Measurements from ENCODE around the gene CTNNA1.
"Not testable (repeated sequence)": the region's sequence is repeated elsewhere in the genome, so short reads cannot be mapped to it uniquely, and the experiment has no call there.

CTNNA1 gene

GRCh38 chr5:138900281-138900965 is 147.2 kb downstream of the CTNNA1 start:
- no peak for DNase-seq (ENCODE audit: low spot score)

GRCh38 chr5:138901716-138902115 is 148.5 kb downstream of the CTNNA1 start:
- no peak for DNase-seq (ENCODE audit: low spot score)

DNA sequence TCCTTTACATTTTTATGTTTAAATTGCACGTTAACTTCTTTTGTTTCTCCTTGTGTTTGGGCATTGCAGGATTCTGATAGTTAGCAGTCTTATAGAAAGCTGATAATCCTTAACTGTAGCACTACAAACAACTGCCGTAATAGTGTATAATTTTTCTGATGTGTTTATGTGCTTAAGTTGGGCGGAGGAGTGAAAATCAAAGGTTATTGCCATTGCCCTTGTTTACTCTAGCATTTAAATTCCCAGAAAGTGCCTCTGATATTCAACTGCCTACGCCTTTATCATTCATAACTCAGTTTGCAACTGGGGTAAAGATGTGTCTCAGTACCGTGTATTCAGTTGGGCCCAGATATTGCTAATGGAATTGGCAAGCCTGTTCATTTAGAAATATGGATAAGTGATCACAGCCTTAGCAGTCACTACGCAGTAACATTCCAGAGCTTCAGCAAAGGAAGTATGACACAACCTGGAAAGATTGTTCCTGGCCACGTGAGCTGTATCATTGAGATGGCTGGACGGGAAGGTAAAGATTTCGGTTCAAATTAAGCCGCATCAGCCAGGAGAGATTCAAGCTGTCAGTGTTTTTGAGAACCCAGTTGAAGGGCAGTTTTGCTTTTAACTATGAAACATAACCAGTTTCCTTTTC is 150.0 kb downstream of the CTNNA1 start:
- DNase-seq (ENCODE audit: low spot score) = no peak

DNA sequence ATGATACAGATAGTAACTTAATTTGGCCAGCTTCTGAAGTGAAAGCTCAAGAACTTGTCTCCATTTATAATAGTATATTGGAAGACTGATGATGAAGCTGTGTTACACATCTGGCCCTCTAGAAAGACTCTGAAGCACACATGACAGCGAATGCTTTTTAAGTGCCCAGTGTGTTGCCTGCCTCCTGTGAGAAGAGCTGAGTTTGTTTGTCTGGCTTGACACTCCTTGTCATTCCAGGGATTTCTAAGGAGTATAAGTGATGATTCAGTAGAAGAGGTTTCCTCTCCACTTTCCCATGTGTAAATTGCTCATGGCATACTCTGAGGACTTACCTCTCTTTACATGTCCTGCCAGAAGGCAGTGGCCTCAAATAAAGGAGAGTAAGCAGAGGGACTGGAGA is 152.3 kb downstream of the CTNNA1 start:
- no peak for DNase-seq (ENCODE audit: low spot score)

DNA sequence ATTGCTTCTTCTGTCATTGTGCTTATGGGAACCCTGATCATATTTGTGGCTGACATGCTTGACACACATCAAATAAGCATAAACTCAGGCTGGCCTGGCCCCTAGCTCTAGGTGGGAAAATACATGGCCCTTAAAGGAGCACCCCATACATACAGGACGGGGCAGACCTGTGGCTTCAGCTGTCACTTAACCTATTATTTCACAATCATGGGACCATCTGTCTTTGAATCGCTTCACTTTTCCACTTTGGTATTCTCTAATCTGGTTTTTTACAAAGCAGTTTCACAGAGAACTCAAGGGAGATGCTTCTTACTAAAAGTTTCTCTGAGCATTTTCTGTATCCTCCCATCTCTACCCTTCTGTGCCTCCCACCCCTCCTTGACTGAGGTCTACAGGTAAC is 156.5 kb downstream of the CTNNA1 start:
- DNase-seq (ENCODE audit: low spot score) = no peak

DNA sequence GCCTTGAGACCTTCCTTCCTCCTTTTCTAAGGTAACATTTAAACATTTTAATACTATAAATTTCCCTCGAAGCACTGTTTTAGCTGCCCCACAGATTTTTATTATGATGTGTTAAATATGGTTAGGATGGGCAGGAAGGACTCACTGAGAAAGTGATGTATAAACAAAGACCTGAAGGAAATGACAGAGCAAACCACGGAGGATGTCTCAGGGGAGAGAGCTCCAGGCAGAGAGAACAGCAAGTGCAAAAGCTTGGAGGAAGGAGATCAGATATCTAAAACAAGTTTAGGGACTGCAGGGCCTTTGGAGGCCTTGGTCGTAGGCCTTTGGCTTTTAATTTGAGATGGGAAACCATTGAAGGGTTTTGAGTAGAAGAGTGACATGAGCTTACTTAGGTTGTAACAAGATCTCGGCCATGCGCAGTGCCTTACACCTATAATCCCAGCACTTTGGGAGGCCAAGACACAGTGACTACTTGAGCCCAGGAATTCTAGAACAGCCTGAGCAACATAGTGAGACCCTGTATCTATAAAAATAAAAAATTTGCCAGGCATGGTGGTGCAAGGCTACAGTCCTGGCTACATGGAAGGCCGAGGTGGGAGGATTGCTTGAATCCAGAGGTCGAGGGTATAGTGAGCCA is 157.4 kb downstream of the CTNNA1 start:
- DNase-seq (ENCODE audit: low spot score) = no peak

DNA sequence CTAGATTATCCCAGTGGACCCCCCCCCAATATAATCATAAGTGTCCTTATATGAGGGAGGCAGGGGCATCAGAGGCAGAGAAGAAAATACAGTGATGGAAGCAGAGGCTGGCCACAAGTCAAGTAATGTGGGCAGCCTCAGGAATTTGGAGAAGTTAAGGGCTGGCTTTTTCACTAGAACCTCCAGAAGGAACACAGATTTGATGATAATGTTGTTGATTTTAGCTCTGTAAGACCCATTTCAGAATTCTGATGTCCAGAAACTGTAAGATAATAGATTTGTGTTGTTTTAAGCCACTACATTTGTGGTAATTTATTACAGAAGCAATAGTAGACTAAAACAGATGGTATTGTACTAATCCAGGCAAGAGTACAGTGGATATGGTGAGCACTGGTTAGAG is 158.2 kb downstream of the CTNNA1 start:
- no peak for DNase-seq (ENCODE audit: low spot score)

DNA sequence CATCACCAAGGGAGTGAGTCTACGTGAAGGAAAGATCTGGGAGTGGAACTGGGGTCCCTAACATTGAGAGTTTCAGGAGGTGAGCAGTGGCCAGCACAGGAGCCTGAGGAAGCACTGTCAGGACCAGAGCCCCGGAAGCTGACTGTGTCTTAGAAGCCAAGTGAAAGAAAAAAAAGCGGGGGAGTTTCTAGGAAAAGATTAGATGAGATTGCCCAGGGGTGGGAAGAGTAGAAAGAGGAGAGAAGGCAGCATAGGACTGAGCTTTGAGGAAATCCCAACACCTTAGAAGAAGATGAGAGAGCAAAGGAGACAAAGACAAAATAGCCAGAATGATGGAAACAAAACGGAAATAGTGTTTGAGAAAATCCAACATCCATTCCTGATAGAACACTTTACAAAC is 158.9 kb downstream of the CTNNA1 start:
- no peak for DNase-seq (ENCODE audit: low spot score)

DNA sequence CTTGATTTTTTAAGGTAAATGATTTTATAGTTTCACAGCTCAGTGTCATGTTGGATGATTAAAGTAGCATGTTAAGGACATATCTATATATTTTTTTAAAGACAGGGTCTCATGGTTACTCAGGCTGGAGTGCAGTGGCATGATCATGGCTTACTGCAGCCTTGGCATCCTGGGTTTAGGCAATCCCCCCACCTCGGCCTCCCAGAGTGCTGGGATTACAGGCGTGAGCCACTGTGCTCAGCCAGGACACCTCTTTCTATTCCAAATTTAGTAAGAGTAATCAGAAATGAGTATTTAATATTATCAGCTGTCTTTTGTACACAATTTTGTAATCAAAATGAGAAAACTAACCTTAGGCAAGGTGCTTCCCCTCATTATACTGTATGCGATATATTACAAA is 160.5 kb downstream of the CTNNA1 start:
- no peak for DNase-seq (ENCODE audit: low spot score)

GRCh38 chr5:138914338-138914737 is 161.1 kb downstream of the CTNNA1 start:
- no peak for DNase-seq (ENCODE audit: low spot score)

DNA sequence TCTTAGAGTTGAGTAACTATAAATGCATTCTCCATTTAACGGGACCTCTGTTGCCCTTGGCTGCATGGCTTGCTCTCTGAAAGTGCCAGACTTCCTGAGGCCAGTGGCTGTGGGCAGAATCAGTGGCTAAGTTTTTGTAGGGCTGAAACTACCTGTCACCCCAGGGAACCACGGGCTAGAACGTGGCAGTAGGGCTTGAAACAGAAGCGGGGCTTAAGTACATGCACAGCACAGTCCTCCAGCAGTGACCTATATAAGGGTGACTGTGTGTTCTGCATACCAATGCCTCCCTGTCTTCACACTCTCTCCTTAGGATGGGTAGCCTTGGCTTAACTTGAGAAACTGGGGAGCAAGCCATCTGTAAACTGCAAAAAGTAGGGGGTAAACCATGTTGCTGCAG is 165.5 kb downstream of the CTNNA1 start:
- no peak for DNase-seq (ENCODE audit: low spot score)

GRCh38 chr5:138920181-138920580 is 167.0 kb downstream of the CTNNA1 start:
- DNase-seq (ENCODE audit: low spot score) = no peak

DNA sequence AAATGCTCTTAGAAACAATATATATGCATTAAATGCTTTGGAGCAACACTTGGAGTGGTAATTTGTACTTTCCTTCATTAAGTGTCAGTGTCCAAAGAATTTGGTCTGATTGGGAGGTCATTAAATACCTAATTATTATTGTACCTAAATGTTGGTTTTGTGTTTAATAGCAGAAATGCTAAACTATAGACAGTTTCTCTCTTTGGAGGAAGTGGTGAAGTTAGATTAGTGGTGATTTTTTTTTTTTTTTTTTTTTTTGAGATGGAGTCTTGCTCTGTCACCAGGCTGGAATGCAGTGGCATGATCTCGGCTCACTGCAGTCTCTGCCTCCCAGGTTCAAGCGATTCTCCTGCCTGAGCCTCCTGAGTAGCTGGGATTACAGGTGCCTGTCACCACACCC is 168.1 kb downstream of the CTNNA1 start:
- not testable (repeated sequence) for DNase-seq (ENCODE audit: low spot score)

- no peak for DNase-seq (ENCODE audit: low spot score)
Measured at GRCh38 chr5:138922494-138922893, 169.3 kb downstream of the CTNNA1 start.

- no peak for DNase-seq (ENCODE audit: low spot score)
Measured at GRCh38 chr5:138925090-138925635, 171.9 kb downstream of the CTNNA1 start.

DNA sequence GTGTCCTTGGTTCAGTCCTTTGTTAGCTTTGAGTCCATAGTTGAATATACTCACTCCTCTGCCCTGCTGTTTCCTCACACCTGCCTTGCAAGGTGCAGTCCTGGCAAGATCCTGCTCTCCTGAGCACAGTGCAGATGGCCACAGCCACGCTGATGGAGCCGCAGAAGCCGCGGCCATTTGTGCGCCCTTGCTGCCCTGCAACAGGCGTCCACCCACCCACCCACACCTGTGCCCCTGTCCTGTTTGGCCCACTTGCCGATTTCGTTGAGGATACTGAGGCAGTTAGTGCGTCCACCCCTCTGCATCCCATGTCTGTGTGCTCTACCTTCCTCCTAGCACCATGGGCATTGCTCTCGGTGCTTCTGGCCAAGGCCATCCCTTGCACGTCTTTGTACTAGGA is 173.0 kb downstream of the CTNNA1 start:
- no peak for DNase-seq (ENCODE audit: low spot score)

- DNase-seq (ENCODE audit: low spot score) = no peak
Measured at GRCh38 chr5:138926688-138927448, 173.6 kb downstream of the CTNNA1 start.

GRCh38 chr5:138927544-138927943 is 174.3 kb downstream of the CTNNA1 start:
- no peak for DNase-seq (ENCODE audit: low spot score)

- no peak for DNase-seq (ENCODE audit: low spot score)
Measured at GRCh38 chr5:138927979-138928378, 174.8 kb downstream of the CTNNA1 start.

DNA sequence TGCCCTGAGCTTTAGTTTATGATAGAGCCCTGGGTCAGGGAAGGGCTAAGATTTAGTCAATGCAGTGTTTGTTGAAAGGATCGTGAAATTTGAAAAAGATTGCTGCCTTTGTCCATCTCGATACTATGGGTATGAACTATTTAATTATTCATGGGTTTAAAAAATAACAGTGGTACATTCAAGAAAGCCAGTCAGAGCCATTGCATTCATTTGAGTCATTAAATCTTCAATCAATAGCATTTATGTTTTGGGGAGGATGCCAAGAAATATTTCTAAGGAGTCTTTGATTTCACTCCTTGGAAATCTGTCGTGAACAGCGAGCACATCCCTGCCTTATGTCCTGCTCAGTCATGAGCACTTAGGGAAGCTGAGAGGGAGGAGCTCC is 176.3 kb downstream of the CTNNA1 start:
- DNase-seq (ENCODE audit: low spot score) = no peak

DNA sequence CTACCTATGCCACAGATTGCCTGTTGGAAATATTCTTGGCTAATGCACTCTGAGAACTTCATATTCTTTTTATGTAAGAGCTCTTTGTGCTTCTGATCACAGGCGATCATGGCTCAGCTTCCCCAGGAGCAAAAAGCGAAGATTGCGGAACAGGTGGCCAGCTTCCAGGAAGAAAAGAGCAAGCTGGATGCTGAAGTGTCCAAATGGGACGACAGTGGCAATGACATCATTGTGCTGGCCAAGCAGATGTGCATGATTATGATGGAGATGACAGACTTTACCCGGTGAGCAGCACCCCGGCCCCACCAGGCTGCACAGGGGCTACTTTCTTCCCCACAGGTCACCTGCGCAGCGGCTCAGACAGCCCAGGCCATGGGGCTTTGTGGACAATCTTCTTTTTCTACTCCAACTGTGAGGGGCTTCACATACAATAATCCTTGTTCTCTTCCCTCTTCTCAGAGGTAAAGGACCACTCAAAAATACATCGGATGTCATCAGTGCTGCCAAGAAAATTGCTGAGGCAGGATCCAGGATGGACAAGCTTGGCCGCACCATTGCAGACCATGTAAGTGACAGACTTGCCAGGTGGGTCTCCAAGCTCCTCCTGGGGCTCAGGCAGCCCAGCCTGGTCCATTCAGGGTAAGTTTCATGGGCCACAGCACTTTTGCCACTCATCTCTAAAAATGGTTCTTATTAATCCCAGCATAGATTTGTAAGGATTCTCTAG is 177.3 kb downstream of the CTNNA1 start:
- DNase-seq (ENCODE audit: low spot score) = no peak

Data from D341Med (cell line).